WERI-Rb-1 (cell line): ENCODE results near the gene STARD5.

Experiments
- DNase-seq: peaks from one replicate; pipeline ENCODE4 v3.0.0-alpha.2; 2020
- H3K27ac ChIP-seq: fragments of 250-450 bp; sonication (Bioruptor Pico); 2 replicates; pipeline ENCODE4 v1.5.1; 2020; ENCODE audit warnings: mild to moderate bottlenecking, moderate library complexity
- H3K27me3 ChIP-seq: fragments of 250-450 bp; sonication (Bioruptor Pico); 2 replicates; pipeline ENCODE4 v1.5.1; 2021; ENCODE audit warnings: mild to moderate bottlenecking, low read depth, moderate library complexity; ENCODE audit not compliant: insufficient read depth, severe bottlenecking
- H3K36me3 ChIP-seq: fragments of 250-450 bp; sonication (Bioruptor Pico); 2 replicates; pipeline ENCODE4 v1.5.1; 2020; ENCODE audit warnings: mild to moderate bottlenecking, moderate library complexity
- H3K4me3 ChIP-seq: 2 replicates; pipeline ENCODE4 v1.5.1; 2011; ENCODE audit warnings: low read depth, mild to moderate bottlenecking, control low read depth, low read length
- H3K9me3 ChIP-seq: fragments of 250-450 bp; sonication (Bioruptor Pico); 2 replicates; pipeline ENCODE4 v1.5.1; 2021; ENCODE audit warnings: mild to moderate bottlenecking, moderate library complexity; ENCODE audit not compliant: severe bottlenecking
- TF ChIP-seq, protein P1 (sequence below): IDR thresholded peaks from 2 replicates; pipeline ENCODE4 v1.5.1; 2011; ENCODE audit warnings: low read depth, mild to moderate bottlenecking, control low read depth, inconsistent platforms, low read length

STARD5 gene

DNA sequence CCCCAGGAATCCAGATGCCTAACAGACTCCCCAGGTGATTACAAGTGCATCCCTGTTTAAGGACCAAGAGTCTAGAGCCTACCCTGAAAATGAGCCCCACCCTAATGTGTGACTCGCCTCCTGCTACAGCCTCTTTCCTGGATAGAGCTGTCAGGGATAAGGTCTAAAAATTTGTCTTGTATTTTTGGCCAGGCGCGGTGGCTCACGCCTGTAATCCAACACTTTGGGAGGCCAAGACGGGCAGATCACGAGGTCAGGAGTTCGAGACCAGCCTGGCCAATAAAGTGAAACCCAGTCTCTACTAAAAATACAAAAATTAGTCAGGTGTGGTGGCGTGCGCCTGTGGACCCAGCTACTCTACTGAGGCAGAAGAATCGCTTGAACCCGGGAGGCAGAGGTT lies 38.8 kb upstream of the STARD5 start:
- DNase-seq = no peak
- Histone ChIP-seq H3K36me3 (no peaks in the 10 kb centered on the region), H3K4me3 (no peak overlapping the region), H3K9me3 (no peaks in the 10 kb centered on the region), H3K27ac (no peak overlapping the region), H3K27me3 (no peaks in the 10 kb centered on the region)
- TF ChIP-seq, protein P1, sequence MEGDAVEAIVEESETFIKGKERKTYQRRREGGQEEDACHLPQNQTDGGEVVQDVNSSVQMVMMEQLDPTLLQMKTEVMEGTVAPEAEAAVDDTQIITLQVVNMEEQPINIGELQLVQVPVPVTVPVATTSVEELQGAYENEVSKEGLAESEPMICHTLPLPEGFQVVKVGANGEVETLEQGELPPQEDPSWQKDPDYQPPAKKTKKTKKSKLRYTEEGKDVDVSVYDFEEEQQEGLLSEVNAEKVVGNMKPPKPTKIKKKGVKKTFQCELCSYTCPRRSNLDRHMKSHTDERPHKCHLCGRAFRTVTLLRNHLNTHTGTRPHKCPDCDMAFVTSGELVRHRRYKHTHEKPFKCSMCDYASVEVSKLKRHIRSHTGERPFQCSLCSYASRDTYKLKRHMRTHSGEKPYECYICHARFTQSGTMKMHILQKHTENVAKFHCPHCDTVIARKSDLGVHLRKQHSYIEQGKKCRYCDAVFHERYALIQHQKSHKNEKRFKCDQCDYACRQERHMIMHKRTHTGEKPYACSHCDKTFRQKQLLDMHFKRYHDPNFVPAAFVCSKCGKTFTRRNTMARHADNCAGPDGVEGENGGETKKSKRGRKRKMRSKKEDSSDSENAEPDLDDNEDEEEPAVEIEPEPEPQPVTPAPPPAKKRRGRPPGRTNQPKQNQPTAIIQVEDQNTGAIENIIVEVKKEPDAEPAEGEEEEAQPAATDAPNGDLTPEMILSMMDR = no peak

DNA sequence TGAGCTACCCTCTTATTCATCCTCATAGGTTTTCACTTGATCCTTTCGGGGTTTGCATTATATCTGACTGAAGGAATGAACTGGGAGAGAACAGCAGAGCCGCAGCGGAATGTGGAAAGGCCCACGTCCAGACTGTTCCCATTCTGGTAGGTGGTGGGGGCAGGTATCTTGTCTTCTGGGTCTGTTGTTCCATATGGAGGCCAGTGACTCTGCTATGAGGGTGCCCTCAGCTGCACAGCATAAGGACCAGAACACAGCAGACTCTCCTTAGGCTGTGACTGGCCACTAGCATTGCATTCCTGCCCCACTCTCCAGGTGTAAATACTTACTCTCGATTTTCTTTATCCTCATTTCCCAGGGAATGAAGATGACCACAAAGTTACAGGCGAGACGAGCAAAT lies 38.0 kb upstream of the STARD5 start:
- TF ChIP-seq, protein P1 = no peak
- no peak for DNase-seq
- Histone ChIP-seq H3K36me3 (no peaks in the 10 kb centered on the region), H3K27ac (no peak overlapping the region), H3K9me3 (no peaks in the 10 kb centered on the region), H3K27me3 (no peaks in the 10 kb centered on the region), H3K4me3 (no peak overlapping the region)

DNA sequence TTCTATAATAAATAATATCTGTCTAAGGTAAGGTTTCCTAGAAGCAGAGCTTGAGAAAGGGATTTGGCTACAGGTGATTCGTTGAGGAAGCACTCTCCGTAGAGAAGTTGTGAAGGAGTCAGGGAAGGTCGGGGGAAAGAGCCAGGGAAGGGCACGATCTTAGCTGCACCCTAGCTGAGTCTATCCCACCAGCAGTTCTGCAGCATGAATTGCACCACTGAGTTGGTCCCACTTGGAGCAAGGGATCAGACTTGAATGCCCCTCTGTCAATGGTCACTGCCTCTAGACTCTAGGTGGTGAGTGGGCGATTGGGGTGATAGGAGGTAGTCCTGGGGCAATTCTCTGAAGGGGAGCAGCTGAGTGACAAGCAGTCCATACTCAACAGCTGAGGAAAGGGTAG lies 36.5 kb upstream of the STARD5 start:
- Histone ChIP-seq H3K4me3 (no peak overlapping the region), H3K27ac (no peak overlapping the region), H3K27me3 (no peaks in the 10 kb centered on the region), H3K9me3 (no peaks in the 10 kb centered on the region), H3K36me3 (no peaks in the 10 kb centered on the region)
- TF ChIP-seq, protein P1 = no peak
- no peak for DNase-seq

DNA sequence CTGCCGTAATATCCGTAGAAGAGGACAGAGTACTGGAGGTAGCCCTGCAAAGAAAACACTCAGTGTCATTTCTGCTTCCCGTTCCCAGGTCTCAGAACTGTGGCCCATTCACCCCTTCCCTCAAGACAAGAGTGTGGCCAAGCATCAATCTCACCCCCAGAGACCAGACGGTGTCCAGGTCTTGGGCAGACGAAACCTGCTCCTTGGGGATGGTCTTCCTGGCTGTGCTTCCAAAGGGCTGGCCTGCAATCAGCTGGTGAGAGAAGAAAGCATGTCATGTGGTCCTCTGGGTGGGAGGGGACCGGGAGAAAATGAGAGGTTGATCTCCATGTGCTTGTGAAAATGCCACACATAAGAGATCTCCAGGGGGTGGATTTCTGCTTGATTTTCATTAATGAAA lies 34.3 kb upstream of the STARD5 start:
- DNase-seq = no peak
- Histone ChIP-seq H3K27me3 (no peaks in the 10 kb centered on the region), H3K4me3 (no peak overlapping the region), H3K27ac (no peak overlapping the region), H3K9me3 (no peaks in the 10 kb centered on the region), H3K36me3 (no peaks in the 10 kb centered on the region)
- TF ChIP-seq, protein P1 = no peak

DNA sequence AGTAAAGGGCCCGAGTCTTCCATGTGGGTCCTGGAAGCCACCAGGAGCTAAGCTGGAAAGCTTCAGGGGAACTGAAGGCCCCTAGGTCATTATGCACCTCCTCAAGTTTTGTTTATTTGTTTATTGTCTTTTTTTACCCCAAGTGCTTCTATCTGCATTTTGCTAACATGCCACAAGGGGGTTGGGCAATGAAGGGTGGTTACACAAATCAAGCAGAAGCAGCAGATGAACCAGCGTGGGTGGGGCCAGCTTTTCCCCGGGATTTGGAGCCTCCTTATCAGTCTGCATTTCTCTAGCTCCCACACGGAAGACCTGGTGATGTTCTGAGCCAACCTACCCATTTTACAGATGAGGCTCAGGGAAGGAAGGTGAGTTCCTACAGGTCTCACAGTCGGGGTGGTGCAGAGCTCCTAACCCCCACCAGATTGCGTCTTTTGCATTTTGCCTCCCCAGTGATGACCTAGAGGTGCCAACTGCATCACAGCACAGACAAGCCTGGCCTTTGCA lies 33.3 kb upstream of the STARD5 start:
- no peaks in the 10 kb centered on the region for H3K27me3 ChIP-seq
- no peak overlapping the region for H3K27ac ChIP-seq
- no peak for DNase-seq
- no peaks in the 10 kb centered on the region for H3K36me3 ChIP-seq
- H3K4me3 ChIP-seq = no peak overlapping the region
- TF ChIP-seq, protein P1 = no peak
- no peaks in the 10 kb centered on the region for H3K9me3 ChIP-seq

DNA sequence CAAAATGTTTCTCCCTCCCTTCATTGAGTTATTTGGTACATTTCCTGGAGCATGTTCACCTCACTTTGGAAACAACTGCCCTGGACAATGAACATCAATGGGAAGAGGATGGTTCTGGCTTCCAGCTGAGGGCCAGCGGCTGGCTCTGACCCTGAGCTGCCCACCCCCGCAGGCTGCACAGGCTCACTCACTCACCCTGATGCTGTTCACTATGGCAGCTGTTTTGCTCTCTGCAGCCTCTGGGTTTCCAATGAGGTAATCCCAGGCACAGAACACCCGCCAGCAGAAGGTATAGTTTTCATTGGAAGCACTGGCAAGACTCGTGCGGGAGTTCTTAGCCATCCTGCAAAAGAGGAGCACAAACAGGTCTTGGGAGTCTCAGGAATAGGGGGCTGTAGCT lies 32.3 kb upstream of the STARD5 start:
- Histone ChIP-seq H3K9me3 (no peaks in the 10 kb centered on the region), H3K27ac (no peak overlapping the region), H3K36me3 (no peaks in the 10 kb centered on the region), H3K4me3 (no peak overlapping the region), H3K27me3 (no peaks in the 10 kb centered on the region)
- no peak for DNase-seq
- TF ChIP-seq, protein P1 = no peak
